ENCODE measurements around the gene AGO1.

Gene AGO1

GRCh38 chr1:35884934-35885333 is 1.9 kb downstream of the AGO1 start:
- no peaks in the 10 kb centered on the region for H3K9me3 ChIP-seq (ENCODE audit: control insufficient read depth, insufficient read depth, low read length)
- H3K4me2 ChIP-seq (ENCODE audit: low read length): no peak overlapping the region
- peaks cover 9% of the 10 kb centered on the region for H3K36me3 ChIP-seq (ENCODE audit: control insufficient read depth, low read length)
- H3F3A ChIP-seq (ENCODE audit: control insufficient read depth, insufficient read depth): peaks cover 13% of the 10 kb centered on the region
- peaks cover 54% of the 10 kb centered on the region for H3K79me2 ChIP-seq (ENCODE audit: control insufficient read depth, low read length)
- peaks cover 53% of the 10 kb centered on the region for H3K4me1 ChIP-seq (ENCODE audit: control insufficient read depth, low read length)
- H3K9me2 ChIP-seq (replicated peaks; ENCODE audit: control insufficient read depth, low read length): no peaks in the 10 kb centered on the region
- 0 out of 2 replicates have a peak, but pooled peaks cover 3% of the 10 kb centered on the region for H3K27me3 ChIP-seq (ENCODE audit: control insufficient read depth, low read length)
- no peak overlapping the region for H3K27ac ChIP-seq (ENCODE audit: low read depth, low read length)
- TF ChIP-seq EZH2phosphoT487 (IDR thresholded peaks at IDR 0.05; ENCODE audit: borderline replicate concordance, low read length): no peak
- TF ChIP-seq CTCF (IDR thresholded peaks at IDR 0.05; ENCODE audit: low read depth, low read length, poor library complexity, severe bottlenecking): no peak
- peaks cover 5% of the 10 kb centered on the region; the same call in 1 of the 2 replicates for H4K20me1 ChIP-seq (ENCODE audit: control insufficient read depth, insufficient read depth, low read depth, low read length)
- no peak overlapping the region for H3K4me3 ChIP-seq (ENCODE audit: low read length)

- Histone ChIP-seq H3K79me2 (ENCODE audit: control insufficient read depth, low read length) (peaks cover 54% of the 10 kb centered on the region), H3K36me3 (ENCODE audit: control insufficient read depth, low read length) (peaks cover 18% of the 10 kb centered on the region), H3K4me3 (ENCODE audit: low read length) (peak overlapping the region; percentile 24), H4K20me1 (ENCODE audit: control insufficient read depth, insufficient read depth, low read depth, low read length) (peaks cover 5% of the 10 kb centered on the region; the same call in 1 of the 2 replicates), H3K27ac (ENCODE audit: low read depth, low read length) (peak overlapping the region; percentile 46), H3K4me1 (ENCODE audit: control insufficient read depth, low read length) (peaks cover 53% of the 10 kb centered on the region), H3K9me2 (replicated peaks; ENCODE audit: control insufficient read depth, low read length) (no peaks in the 10 kb centered on the region), H3K27me3 (ENCODE audit: control insufficient read depth, low read length) (0 out of 2 replicates have a peak, but pooled peaks cover 3% of the 10 kb centered on the region), H3F3A (ENCODE audit: control insufficient read depth, insufficient read depth) (peaks cover 13% of the 10 kb centered on the region), H3K4me2 (ENCODE audit: low read length) (peak overlapping the region; percentile 63), H3K9me3 (ENCODE audit: control insufficient read depth, insufficient read depth, low read length) (no peaks in the 10 kb centered on the region)
- TF ChIP-seq EZH2phosphoT487 (IDR thresholded peaks at IDR 0.05; ENCODE audit: borderline replicate concordance, low read length) (no peak), CTCF (IDR thresholded peaks at IDR 0.05; ENCODE audit: low read depth, low read length, poor library complexity, severe bottlenecking) (no peak)
Measured at GRCh38 chr1:35885961-35886558, 3.1 kb downstream of the AGO1 start.

- Histone ChIP-seq H3K9me2 (replicated peaks; ENCODE audit: control insufficient read depth, low read length) (no peaks in the 10 kb centered on the region), H3K4me3 (ENCODE audit: low read length) (peak overlapping the region; percentile 24), H3K79me2 (ENCODE audit: control insufficient read depth, low read length) (peaks cover 54% of the 10 kb centered on the region), H3F3A (ENCODE audit: control insufficient read depth, insufficient read depth) (peaks cover 13% of the 10 kb centered on the region), H3K27ac (ENCODE audit: low read depth, low read length) (peak overlapping the region; percentile 46), H3K36me3 (ENCODE audit: control insufficient read depth, low read length) (peaks cover 19% of the 10 kb centered on the region), H3K9me3 (ENCODE audit: control insufficient read depth, insufficient read depth, low read length) (no peaks in the 10 kb centered on the region), H3K4me1 (ENCODE audit: control insufficient read depth, low read length) (peaks cover 53% of the 10 kb centered on the region), H4K20me1 (ENCODE audit: control insufficient read depth, insufficient read depth, low read depth, low read length) (peaks cover 5% of the 10 kb centered on the region; the same call in 1 of the 2 replicates), H3K27me3 (ENCODE audit: control insufficient read depth, low read length) (0 out of 2 replicates have a peak, but pooled peaks cover 1% of the 10 kb centered on the region), H3K4me2 (ENCODE audit: low read length) (peak overlapping the region; percentile 63)
- TF ChIP-seq CTCF (IDR thresholded peaks at IDR 0.05; ENCODE audit: low read depth, low read length, poor library complexity, severe bottlenecking) (no peak), EZH2phosphoT487 (IDR thresholded peaks at IDR 0.05; ENCODE audit: borderline replicate concordance, low read length) (no peak)
Measured at GRCh38 chr1:35886577-35887431, 3.8 kb downstream of the AGO1 start.
